HepG2 (cell line): ENCODE measurements around the gene EZH1. TPM values are rescaled to one million over a fixed set of nuclear protein-coding genes. Genes with fewer than 3 reads are reported as not detected.
A peak's percentile ranks its signal among the peaks of the same experiment; 100 is the strongest.

Experiments
- ARHGAP35 ChIP-seq: sonication (generic); formaldehyde crosslinking; IDR thresholded peaks from 2 replicates; pipeline ENCODE4 v1.9.0; 2022; ENCODE audit warnings: mild to moderate bottlenecking, inconsistent platforms, moderate library complexity, missing genetic modification reagents, borderline replicate concordance
- BHLHE40 ChIP-seq: IDR thresholded peaks from 2 replicates; pipeline ENCODE4 v1.6.1; 2011; ENCODE audit warnings: low read length, improper control_type of control experiment
- CEBPB ChIP-seq: IDR thresholded peaks from 2 replicates; pipeline ENCODE4 v1.6.1; 2011; ENCODE audit warnings: low read depth, low read length, improper control_type of control experiment, borderline replicate concordance
- DNMT1 ChIP-seq: sonication (generic); formaldehyde crosslinking; IDR thresholded peaks from 2 replicates; pipeline ENCODE4 v1.5.1; 2020; ENCODE audit warnings: mild to moderate bottlenecking, missing genetic modification reagents
- HDAC1 ChIP-seq: sonication (generic); formaldehyde crosslinking; IDR thresholded peaks from 2 replicates; pipeline ENCODE4 v1.5.1; 2020; ENCODE audit warnings: mild to moderate bottlenecking, missing genetic modification reagents
- IKZF4 ChIP-seq: sonication (generic); formaldehyde crosslinking; IDR thresholded peaks from 2 replicates; pipeline ENCODE4 v1.5.1; 2020; ENCODE audit warnings: borderline replicate concordance, mild to moderate bottlenecking, low read depth, missing genetic modification reagents; ENCODE audit errors: not compliant biosample characterization
- MIER2 ChIP-seq: IDR thresholded peaks from 2 replicates; pipeline ENCODE4 v1.6.1; 2016; ENCODE audit warnings: missing biosample characterization, missing genetic modification reagents
- NFE2L2 ChIP-seq: fragments of 150-350 bp; IDR thresholded peaks from 2 replicates; pipeline ENCODE4 v1.6.1; 2014; ENCODE audit warnings: low read length
- NR2F1 ChIP-seq, 2 experiments: fragments of 450-650 bp in 1 of 2; formaldehyde crosslinking in 1 of 2; IDR thresholded peaks; 2 replicates each; pipeline versions ENCODE4 v1.5.0 to v1.6.1; 2016 to 2020; ENCODE audit warnings: mild to moderate bottlenecking in 1 of 2, missing compliant biosample characterization in 1 of 2, missing genetic modification reagents in 1 of 2, moderate library complexity in 1 of 2
- NR2F6 ChIP-seq, 2 experiments: IDR thresholded peaks; 2 replicates each; pipeline ENCODE4 v1.6.1; 2016; ENCODE audit warnings: antibody characterized with exemption in 1 of 2, mild to moderate bottlenecking in 1 of 2
- RFX5 ChIP-seq: IDR thresholded peaks from 2 replicates; pipeline ENCODE4 v1.6.1; 2011; ENCODE audit warnings: low read depth, low read length, improper control_type of control experiment
- RXRB ChIP-seq: IDR thresholded peaks from 2 replicates; pipeline ENCODE4 v1.6.1; 2016; ENCODE audit warnings: borderline replicate concordance, missing genetic modification reagents, missing compliant biosample characterization
- SAP130 ChIP-seq: IDR thresholded peaks from 2 replicates; pipeline ENCODE4 v1.6.1; 2016; ENCODE audit warnings: low read depth
- STAT5B ChIP-seq: sonication (generic); formaldehyde crosslinking; IDR thresholded peaks from 2 replicates; pipeline ENCODE4 v1.4.0; 2020; ENCODE audit warnings: missing genetic modification reagents
- THAP11 ChIP-seq: IDR thresholded peaks from 2 replicates; pipeline ENCODE4 v1.6.1; 2016; ENCODE audit warnings: missing biosample characterization, missing genetic modification reagents
- ZMYM3 ChIP-seq: sonication (generic); formaldehyde crosslinking; IDR thresholded peaks from 2 replicates; pipeline ENCODE4 v1.5.1; 2020; ENCODE audit warnings: mild to moderate bottlenecking, missing genetic modification reagents
- ZNF430 ChIP-seq: sonication (generic); formaldehyde crosslinking; IDR thresholded peaks from 2 replicates; pipeline ENCODE4 v1.9.0; 2021; ENCODE audit warnings: mild to moderate bottlenecking, missing genetic modification reagents
- ZNF431 ChIP-seq: sonication (generic); formaldehyde crosslinking; IDR thresholded peaks from 2 replicates; pipeline ENCODE4 v1.9.0; 2022; ENCODE audit warnings: missing genetic modification reagents, low read depth, mild to moderate bottlenecking, borderline replicate concordance
- ZNF44 ChIP-seq: sonication (generic); formaldehyde crosslinking; IDR thresholded peaks from 2 replicates; pipeline ENCODE4 v1.5.1; 2020; ENCODE audit warnings: mild to moderate bottlenecking, missing genetic modification reagents
- ZNF441 ChIP-seq: sonication (generic); formaldehyde crosslinking; IDR thresholded peaks from 2 replicates; pipeline ENCODE4 v1.7.0; 2021; ENCODE audit warnings: missing genetic modification reagents, borderline replicate concordance
- ZNF615 ChIP-seq: sonication (generic); formaldehyde crosslinking; IDR thresholded peaks from 2 replicates; pipeline ENCODE4 v1.5.0; 2020; ENCODE audit warnings: mild to moderate bottlenecking, missing genetic modification reagents, borderline replicate concordance
- ZNF83 ChIP-seq: sonication (generic); formaldehyde crosslinking; IDR thresholded peaks from 2 replicates; pipeline ENCODE4 v1.4.0; 2020; ENCODE audit warnings: missing genetic modification reagents, mild to moderate bottlenecking, borderline replicate concordance
- ZSCAN12 ChIP-seq: sonication (generic); formaldehyde crosslinking; IDR thresholded peaks from 2 replicates; pipeline ENCODE4 v1.9.0; 2021; ENCODE audit warnings: mild to moderate bottlenecking, missing genetic modification reagents
- ZSCAN21 ChIP-seq: sonication (generic); formaldehyde crosslinking; IDR thresholded peaks from 2 replicates; pipeline ENCODE4 v1.8.0; 2022; ENCODE audit warnings: mild to moderate bottlenecking, missing genetic modification reagents, moderate library complexity, borderline replicate concordance
- polyA plus RNA-seq, 8 experiments: library from polyadenylated mRNA; depleted of rRNA in 3 of 8; stranded (reverse) in 7 of 8; unstranded in 1 of 8; fragments of >200 nt; fragmentation: Illumina TruSeq in 4 of 8; extraction: Trizol in 4 of 8; gene quantifications; 2 replicates each; pipeline versions ENCODE4 v1.2.1 to v1.2.3, GENCODE V29; 2011 to 2016; ENCODE audit warnings: low read depth in 4 of 8, missing spikeins in 1 of 8, mixed read lengths in 1 of 8; ENCODE audit not compliant: insufficient read depth in 1 of 8
- total RNA-seq, 5 experiments: library from RNA; depleted of rRNA; stranded (reverse); fragments of >200 nt; fragmentation: Illumina TruSeq; extraction: Trizol; gene quantifications; 2 replicates each; pipeline ENCODE4 v1.2.3, GENCODE V29; 2016; ENCODE audit warnings: low read depth in 1 of 5
- TF ChIP-seq, protein P1 (sequence below): IDR thresholded peaks from 2 replicates; pipeline ENCODE4 v1.6.1; 2018; ENCODE audit warnings: missing genetic modification reagents
- TF ChIP-seq, protein P2 (sequence below): sonication (generic); formaldehyde crosslinking; IDR thresholded peaks from 2 replicates; pipeline ENCODE4 v1.8.0; 2022; ENCODE audit warnings: low read depth, missing genetic modification reagents
- TF ChIP-seq, protein P3 (sequence below): sonication (generic); formaldehyde crosslinking; IDR thresholded peaks from 2 replicates; pipeline ENCODE4 v1.9.0; 2022; ENCODE audit warnings: missing genetic modification reagents, mild to moderate bottlenecking, borderline replicate concordance

The EZH1 gene
- total and polyA plus RNA-seq, 2 of the 13 experiments (the other 11 are each of a cell fraction or from before 2014, with no cell fraction given), result 11.6 to 24.0 TPM

GRCh38 chr17:42760652-42761581 lies 16.1 kb upstream of the EZH1 start, which contains the start of gene RAMP2 (continued):
- no peak for TF ChIP-seq CEBPB
- TF ChIP-seq RXRB (CRISPR knock-in tag), result no peak
- no peak for TF ChIP-seq ZSCAN12
- no peak for TF ChIP-seq NR2F6 (IDR thresholded peaks at IDR 0.05)
- no peak for TF ChIP-seq NR2F6 (CRISPR knock-in tag; IDR thresholded peaks at IDR 0.05)
- TF ChIP-seq NR2F1 (CRISPR knock-in tag; IDR thresholded peaks at IDR 0.05), result no peak
- TF ChIP-seq DNMT1 (CRISPR knock-in tag), result peak; percentile 44; the same call in 1 of the 2 replicates
- no peak for TF ChIP-seq BHLHE40
- peak; percentile 86 for TF ChIP-seq IKZF4
- TF ChIP-seq ARHGAP35 (CRISPR knock-in tag), result no peak
- TF ChIP-seq ZSCAN21 (CRISPR knock-in tag), result peak; percentile 87; the same call in 1 of the 2 replicates
- TF ChIP-seq HDAC1 (CRISPR knock-in tag), result no peak
- TF ChIP-seq SAP130 (CRISPR knock-in tag), result peak; percentile 39
- TF ChIP-seq STAT5B (CRISPR knock-in tag), result no peak
- no peak for TF ChIP-seq THAP11 (CRISPR knock-in tag)
- no peak for TF ChIP-seq ZMYM3 (CRISPR knock-in tag)
- TF ChIP-seq ZNF431 (CRISPR knock-in tag), result no peak
- TF ChIP-seq, protein P1, sequence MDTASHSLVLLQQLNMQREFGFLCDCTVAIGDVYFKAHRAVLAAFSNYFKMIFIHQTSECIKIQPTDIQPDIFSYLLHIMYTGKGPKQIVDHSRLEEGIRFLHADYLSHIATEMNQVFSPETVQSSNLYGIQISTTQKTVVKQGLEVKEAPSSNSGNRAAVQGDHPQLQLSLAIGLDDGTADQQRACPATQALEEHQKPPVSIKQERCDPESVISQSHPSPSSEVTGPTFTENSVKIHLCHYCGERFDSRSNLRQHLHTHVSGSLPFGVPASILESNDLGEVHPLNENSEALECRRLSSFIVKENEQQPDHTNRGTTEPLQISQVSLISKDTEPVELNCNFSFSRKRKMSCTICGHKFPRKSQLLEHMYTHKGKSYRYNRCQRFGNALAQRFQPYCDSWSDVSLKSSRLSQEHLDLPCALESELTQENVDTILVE (CRISPR knock-in tag), result no peak
- 0 out of 2 replicates have a peak, but pooled peaks have one; percentile 23 for TF ChIP-seq MIER2 (CRISPR knock-in tag)
- TF ChIP-seq RFX5, result no peak
- no peak for TF ChIP-seq NFE2L2
- TF ChIP-seq, protein P2, sequence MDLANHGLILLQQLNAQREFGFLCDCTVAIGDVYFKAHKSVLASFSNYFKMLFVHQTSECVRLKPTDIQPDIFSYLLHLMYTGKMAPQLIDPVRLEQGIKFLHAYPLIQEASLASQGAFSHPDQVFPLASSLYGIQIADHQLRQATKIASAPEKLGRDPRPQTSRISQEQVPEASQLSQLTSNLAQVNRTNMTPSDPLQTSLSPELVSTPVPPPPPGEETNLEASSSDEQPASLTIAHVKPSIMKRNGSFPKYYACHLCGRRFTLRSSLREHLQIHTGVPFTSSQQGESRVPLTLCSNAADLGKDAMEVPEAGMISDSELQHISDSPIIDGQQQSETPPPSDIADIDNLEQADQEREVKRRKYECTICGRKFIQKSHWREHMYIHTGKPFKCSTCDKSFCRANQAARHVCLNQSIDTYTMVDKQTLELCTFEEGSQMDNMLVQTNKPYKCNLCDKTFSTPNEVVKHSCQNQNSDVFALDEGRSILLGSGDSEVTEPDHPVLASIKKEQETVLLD, result no peak
- peak; percentile 74; the same call in 1 of the 2 replicates for TF ChIP-seq ZNF44 (CRISPR knock-in tag)
- peak; percentile 76; the same call in 1 of the 2 replicates for TF ChIP-seq ZNF441 (CRISPR knock-in tag)
- TF ChIP-seq, protein P3, sequence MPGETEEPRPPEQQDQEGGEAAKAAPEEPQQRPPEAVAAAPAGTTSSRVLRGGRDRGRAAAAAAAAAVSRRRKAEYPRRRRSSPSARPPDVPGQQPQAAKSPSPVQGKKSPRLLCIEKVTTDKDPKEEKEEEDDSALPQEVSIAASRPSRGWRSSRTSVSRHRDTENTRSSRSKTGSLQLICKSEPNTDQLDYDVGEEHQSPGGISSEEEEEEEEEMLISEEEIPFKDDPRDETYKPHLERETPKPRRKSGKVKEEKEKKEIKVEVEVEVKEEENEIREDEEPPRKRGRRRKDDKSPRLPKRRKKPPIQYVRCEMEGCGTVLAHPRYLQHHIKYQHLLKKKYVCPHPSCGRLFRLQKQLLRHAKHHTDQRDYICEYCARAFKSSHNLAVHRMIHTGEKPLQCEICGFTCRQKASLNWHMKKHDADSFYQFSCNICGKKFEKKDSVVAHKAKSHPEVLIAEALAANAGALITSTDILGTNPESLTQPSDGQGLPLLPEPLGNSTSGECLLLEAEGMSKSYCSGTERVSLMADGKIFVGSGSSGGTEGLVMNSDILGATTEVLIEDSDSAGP (CRISPR knock-in tag), result peak; percentile 53; the same call in 1 of the 2 replicates
- TF ChIP-seq ZNF430 (CRISPR knock-in tag), result peak; percentile 58; the same call in 1 of the 2 replicates
- TF ChIP-seq ZNF615 (CRISPR knock-in tag), result no peak
- no peak for TF ChIP-seq ZNF83
